H54 (cell line): ENCODE measurements around the gene DGLUCY.
"Not testable (repeated sequence)": the region's sequence is repeated elsewhere in the genome, so short reads cannot be mapped to it uniquely, and the experiment has no call there.

Experiments
- DNase-seq: peaks from one replicate; pipeline ENCODE4 v3.0.0; 2011; ENCODE audit warnings: low spot score, mixed read lengths; ENCODE audit not compliant: insufficient read length
- FAIRE-seq: peaks from 3 replicates; lab custom pipeline; 2011; peaks lifted over from hg19 to GRCh38; lab: Jason Lieb, UNC
- POLR2A ChIP-seq: IDR thresholded peaks from 2 replicates; pipeline ENCODE4 v1.6.1; 2011; ENCODE audit warnings: low read depth, mild to moderate bottlenecking, low read length

DGLUCY gene

GRCh38 chr14:91261986-91262549 is 148.2 kb downstream of the DGLUCY start:
- FAIRE-seq (no peak), DNase-seq (no peak)
- TF ChIP-seq POLR2A: no peak

DNA sequence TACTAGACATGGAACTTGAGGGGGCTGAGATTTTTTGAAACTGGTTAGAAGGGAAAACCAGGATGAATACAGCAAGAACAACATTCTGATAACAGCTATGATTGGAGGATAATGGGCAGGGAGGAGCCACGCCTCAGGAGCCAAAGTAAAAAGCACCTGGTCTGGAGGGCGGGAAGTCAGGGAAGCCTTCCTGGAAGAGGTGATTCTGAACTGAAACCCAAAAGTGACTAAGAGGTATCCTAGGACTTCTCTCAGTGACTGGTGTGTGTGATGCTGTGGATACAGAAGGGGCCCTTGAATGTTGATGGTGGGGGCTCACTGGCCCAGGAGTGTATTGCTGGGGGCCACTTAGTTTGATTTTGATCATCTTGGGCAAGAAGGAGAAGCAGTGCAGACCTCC is 149.5 kb downstream of the DGLUCY start:
- FAIRE-seq (no peak), DNase-seq (no peak)
- no peak for TF ChIP-seq POLR2A

GRCh38 chr14:91264151-91265150 is 150.6 kb downstream of the DGLUCY start:
- FAIRE-seq (no peak), DNase-seq (no peak)
- no peak for TF ChIP-seq POLR2A

- DNase-seq: no peak
- no peak for TF ChIP-seq POLR2A
- FAIRE-seq: no peak
Observed at GRCh38 chr14:91265404-91265803, 151.5 kb downstream of the DGLUCY start.

DNA sequence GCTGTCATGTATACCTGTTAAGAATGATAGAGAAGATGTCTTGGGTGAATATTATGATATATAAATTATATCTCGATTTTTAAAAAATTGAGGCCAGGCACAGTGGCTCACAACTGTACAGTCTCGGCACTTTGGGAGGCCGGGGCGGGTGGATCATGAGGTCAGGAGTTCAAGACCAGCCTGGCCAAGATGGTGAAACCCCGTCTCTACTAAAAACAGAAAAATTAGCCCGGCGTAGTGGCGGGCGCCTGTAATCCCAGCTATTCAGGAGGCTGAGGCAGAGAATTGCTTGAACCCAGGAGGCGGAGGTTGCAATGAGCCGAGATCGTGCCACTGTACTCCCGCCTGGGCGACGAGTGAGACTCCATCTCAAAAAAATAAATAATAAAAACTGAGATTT is 152.4 kb downstream of the DGLUCY start:
- DNase-seq, FAIRE-seq: not testable (repeated sequence)

DNA sequence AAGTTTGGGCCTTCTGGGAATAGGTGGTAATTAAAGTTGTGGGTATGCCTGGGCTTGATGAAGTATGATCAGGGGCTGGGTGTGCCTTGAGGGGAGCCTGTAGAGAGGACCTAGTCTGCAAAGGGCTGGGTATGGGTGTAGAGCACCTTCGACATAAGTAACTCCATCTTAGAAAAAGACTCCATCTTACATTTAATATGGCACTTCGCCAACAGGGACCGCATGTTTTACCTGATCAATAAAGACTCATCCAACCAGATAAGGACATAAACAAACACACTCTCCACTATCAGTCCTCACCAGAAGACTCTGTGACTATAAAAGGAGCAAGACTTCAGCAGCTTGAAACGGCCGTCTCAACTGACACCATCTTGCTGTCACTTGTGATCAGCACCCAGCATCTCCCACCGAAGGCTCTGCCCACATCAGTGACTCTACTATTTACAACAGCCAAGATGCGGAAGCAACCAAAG is 154.1 kb downstream of the DGLUCY start:
- DNase-seq: no peak
- no peak for TF ChIP-seq POLR2A
- FAIRE-seq: no peak

- TF ChIP-seq POLR2A: no peak
- DNase-seq: no peak
- FAIRE-seq: no peak
Observed at GRCh38 chr14:91269076-91269991, 155.5 kb downstream of the DGLUCY start.

- TF ChIP-seq POLR2A: no peak
- FAIRE-seq: no peak
- no peak for DNase-seq
Observed at GRCh38 chr14:91270188-91270587, 156.3 kb downstream of the DGLUCY start.

DNA sequence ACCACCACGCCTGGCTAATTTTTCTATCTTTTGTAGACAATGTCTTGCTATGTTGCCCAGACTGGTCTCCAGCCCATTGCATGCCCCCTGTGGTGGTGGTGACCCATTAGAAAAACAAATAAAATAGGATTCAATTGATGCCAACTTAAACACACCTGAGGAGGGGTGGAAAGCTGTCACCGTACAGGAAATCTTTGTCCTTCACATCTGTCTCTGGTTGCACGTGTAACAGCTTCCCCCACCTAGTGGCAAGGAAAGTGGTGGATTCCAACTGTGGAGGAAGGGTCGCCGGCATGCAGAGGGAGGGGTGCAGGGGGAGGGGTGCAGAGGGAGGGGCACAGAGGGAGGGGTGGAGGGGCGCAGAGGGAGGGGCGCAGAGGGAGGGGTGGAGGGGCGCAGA is 156.7 kb downstream of the DGLUCY start:
- DNase-seq (no peak), FAIRE-seq (no peak)
- TF ChIP-seq POLR2A: no peak

GRCh38 chr14:91271639-91272038 is 157.8 kb downstream of the DGLUCY start:
- FAIRE-seq (no peak), DNase-seq (no peak)
- TF ChIP-seq POLR2A: no peak

DNA sequence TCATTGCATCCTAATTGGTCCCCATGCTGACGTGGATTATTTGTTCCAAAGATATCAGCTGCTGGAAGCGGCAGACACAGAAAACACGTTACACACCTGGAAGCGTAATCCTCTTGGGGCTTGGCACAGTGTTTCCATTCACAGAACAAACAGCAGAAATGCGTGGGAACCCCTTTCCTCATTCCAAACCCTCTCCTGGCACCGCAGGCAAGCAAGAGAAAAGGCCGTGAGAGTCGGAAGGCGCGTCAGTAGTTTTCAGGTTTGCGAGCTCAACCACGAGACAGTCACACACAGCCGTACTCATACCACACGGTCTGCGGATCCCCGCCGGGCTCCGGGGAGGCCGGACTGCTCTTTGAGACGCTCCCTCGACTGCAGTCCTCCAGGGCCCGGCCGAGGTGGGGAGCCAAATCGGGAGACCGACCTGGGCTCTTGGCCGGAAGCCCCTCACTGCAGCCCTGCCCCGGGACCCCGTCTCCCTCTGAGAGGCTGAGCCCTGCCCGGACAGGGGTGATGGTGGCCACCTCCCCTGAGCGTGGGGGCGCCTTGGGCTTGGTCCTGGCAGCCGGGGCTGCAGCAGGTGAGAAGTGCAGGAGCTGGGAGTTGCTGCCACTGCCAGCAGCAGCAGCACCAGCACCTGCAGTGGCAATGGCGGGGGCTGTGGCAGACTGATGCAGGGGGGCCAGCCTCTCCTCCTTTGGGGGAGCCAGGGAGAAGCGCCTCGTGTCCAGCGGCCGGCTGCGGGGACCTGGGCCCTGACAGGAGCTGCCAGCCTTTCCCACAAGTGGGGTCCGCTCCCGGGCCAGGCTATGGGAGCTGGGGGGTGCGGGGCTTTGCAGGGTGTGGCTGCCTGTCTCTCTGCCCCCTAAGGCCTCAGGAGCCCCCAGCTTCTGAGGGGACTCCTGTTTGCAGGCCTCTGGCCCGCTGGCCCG is 158.7 kb downstream of the DGLUCY start:
- no peak for TF ChIP-seq POLR2A
- FAIRE-seq: no peak
- DNase-seq: no peak

- no peak for TF ChIP-seq POLR2A
- no peak for FAIRE-seq
- no peak for DNase-seq
Observed at GRCh38 chr14:91273273-91273884, 159.5 kb downstream of the DGLUCY start.

GRCh38 chr14:91273885-91274273 is 160.0 kb downstream of the DGLUCY start:
- no peak for TF ChIP-seq POLR2A
- DNase-seq (no peak), FAIRE-seq (no peak)
